ENCODE measurements around the gene RPS6KC1.
"Not testable (repeated sequence)": the region's sequence is repeated elsewhere in the genome, so short reads cannot be mapped to it uniquely, and the experiment has no call there.

Gene RPS6KC1, protein sequence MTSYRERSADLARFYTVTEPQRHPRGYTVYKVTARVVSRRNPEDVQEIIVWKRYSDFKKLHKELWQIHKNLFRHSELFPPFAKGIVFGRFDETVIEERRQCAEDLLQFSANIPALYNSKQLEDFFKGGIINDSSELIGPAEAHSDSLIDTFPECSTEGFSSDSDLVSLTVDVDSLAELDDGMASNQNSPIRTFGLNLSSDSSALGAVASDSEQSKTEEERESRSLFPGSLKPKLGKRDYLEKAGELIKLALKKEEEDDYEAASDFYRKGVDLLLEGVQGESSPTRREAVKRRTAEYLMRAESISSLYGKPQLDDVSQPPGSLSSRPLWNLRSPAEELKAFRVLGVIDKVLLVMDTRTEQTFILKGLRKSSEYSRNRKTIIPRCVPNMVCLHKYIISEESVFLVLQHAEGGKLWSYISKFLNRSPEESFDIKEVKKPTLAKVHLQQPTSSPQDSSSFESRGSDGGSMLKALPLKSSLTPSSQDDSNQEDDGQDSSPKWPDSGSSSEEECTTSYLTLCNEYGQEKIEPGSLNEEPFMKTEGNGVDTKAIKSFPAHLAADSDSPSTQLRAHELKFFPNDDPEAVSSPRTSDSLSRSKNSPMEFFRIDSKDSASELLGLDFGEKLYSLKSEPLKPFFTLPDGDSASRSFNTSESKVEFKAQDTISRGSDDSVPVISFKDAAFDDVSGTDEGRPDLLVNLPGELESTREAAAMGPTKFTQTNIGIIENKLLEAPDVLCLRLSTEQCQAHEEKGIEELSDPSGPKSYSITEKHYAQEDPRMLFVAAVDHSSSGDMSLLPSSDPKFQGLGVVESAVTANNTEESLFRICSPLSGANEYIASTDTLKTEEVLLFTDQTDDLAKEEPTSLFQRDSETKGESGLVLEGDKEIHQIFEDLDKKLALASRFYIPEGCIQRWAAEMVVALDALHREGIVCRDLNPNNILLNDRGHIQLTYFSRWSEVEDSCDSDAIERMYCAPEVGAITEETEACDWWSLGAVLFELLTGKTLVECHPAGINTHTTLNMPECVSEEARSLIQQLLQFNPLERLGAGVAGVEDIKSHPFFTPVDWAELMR

DNA sequence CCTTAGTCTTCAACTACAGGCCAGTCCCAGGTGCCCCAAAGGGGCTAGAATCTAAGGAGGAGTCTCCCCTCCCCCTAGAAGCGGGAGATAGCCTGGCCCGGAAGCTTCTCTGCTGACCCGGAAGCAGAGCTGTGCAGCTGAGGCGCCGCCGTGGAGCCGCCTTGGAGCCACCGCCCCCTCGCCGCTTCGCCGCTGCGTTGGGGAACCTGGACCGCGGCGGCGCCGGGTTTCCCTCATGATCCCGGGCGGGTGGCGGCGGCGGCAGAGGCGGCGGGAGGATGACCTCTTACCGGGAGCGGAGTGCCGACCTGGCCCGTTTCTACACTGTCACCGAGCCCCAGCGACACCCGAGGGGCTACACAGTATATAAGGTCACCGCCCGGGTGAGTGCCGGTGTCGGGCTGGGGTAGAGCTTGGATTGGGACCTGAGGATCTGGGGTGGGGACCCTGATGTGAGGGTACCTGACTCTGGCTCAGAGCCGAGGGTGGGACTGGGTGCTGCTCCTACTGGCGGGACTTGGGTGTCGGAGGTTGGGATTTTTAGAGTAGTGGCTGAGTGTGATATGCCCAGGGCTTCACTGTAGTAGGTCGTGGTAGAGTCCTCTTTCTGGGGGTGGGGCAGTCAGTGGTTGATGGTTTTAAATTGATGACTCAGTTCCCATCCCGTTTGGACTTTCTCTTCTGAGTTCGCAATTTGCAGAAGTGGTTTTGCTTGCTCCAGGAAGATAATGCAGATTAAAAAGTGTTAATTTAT is at the start of gene RPS6KC1:
RPS6KC1 (plus strand) TSS at position 115 of the 754 bp plus-strand sequence; CDS start at position 279, 164 bp downstream.
- peak; percentile 76 for DNase-seq

DNA sequence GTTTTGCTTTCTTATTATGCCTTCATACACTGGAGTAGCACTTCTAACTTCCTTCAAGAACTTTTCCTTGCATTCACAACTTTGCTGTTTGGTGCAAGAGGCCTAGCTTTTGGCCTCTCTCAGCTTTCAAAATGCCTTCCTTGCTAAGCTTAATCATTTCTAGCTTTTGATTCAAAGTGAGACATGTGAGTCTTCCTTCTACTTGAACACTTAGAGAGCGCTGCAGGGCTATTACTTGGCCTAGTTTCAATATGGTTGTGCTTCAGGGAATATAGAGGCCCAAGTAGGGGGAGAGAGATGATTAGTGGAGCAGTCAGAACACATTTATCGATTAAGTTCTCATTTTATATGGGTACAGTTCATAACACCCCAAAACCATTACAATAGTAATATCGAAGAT is 47.8 kb upstream of the RPS6KC1 start:
- DNase-seq, result no peak

DNA sequence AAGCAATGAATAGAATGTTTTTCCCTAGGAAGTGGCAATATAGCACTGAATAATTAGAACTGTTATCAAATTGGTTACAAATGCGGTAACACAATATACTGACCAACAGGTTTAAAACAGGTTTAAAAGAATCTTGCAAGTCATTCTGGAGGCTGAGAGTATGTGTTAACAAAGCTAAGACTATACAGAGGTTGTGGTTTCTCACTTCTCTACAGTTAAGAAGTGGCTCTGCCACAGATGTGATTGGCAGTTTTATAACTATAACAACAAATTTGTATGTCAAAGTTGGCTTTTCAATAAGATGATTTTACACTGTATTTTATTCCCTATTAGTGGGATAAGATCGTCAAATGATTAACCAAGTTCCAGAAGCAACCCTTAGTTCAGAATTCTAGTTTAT is 42.5 kb upstream of the RPS6KC1 start:
- DNase-seq, result no peak

GRCh38 chr1:213014642-213015041 is 36.4 kb upstream of the RPS6KC1 start:
- DNase-seq, result no peak

DNA sequence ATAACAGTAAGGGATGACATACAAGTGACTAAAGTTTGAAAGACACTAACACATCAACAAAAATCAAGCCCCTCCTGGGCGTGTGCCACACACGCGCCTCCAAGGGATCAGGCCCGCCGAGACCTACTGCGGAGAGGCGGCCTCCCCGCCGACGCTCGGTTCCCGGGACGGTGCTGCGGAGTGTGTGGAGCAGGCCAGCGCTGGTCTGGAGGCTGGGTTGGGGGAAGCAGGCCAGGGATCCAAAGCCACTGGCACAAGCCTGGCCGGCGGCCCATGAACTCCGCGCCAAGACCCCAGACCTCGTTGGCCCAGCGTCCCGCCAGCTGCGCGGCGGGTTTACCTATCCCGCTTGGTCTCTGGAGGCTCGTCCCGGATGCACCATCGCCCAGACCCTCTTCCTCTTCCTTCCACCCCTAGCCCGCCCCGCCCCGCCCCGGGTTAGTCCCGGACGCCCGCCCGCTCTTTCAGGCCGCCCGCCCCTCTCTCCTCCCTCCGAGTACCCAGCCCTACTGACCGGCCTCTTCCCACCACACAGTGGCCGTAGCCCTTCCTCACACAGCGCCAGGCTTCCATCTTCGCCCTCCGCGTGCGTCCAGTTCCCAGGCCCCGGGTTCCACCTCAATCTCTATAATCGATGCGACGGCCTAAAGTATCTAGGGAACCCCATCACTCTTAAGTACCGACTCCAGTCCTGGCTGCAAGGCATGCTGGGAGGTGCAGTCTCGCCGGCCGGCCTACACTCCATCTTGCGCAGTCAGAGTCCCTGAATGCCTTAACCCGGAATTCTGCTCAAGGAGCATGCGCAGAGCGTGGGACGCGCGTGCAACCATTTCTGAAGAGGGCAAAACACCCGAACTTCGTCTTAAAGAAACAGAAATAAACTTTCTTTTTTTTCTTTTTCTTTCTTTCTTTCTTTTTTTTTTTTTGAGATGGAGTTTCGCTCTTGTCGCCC is 35.7 kb upstream of the RPS6KC1 start, which contains the start of gene ANGEL2:
ANGEL2 (minus strand) TSS at position 769 of the 952 bp plus-strand sequence; CDS start at position 573, 196 bp downstream.
- peak; percentile 92 for DNase-seq

- no peak for DNase-seq
Observed at GRCh38 chr1:213017447-213018273, 33.4 kb upstream of the RPS6KC1 start.

DNA sequence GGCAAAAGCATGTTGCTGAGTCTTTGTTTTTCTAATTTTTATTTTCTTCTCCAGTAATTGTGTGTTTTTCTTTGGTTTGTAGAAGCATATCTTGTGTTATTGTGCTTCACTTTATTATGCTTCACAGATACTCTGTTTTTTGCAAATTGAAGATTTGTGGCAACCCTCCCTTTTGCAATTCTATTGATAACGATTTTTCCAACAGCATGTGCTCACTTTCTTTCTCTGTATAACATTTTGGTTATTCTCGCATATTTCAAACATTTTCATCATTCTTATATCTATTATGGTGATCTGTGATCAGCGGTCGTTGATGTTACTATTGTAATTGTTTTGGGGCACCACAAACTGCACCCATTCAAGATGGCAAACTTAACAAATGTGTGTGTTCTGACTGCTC is 31.6 kb upstream of the RPS6KC1 start:
- no peak for DNase-seq

- DNase-seq, result no peak
Observed at GRCh38 chr1:213020016-213020415, 31.0 kb upstream of the RPS6KC1 start.

- not testable (repeated sequence) for DNase-seq
Observed at GRCh38 chr1:213027024-213027423, 24.0 kb upstream of the RPS6KC1 start.

DNA sequence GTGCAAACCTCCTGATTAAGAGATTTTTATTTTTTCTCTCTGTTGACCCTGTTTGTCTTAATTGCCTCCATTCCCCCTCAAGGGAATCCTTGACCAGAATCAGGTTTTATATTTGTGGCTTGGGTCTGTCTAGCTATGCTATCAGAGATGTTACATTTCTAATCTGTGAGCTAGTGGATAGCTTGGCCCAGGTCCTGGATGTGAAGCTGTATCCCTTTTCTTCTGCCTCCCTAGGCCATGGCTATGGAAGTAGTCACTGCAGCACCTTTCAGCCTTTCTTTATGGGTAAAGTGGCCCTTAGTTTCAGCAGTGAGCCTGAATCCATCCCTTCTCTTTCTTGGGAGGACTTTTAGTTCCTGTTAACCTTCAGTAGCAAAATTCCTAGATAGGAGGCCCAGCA is 18.4 kb upstream of the RPS6KC1 start:
- DNase-seq, result no peak

DNA sequence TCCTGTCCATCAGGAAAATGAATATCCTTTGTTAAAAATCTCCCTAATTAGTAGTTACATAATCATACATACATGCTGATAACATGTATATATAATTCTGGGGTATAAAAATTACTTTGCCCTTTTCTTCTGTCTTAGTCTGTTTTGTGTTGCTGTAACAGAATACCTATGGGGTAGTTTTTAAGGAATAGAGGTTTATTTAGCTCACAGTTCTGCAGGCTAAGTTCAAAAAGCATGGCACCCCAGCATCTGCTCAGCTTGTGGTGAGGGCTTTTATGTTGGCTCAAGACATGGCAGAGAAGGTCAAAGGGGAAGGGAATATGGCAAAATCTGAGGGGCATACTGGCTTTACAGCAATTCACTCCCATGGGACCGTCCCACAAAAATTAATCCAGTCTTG is 16.3 kb upstream of the RPS6KC1 start:
- DNase-seq, result no peak

GRCh38 chr1:213035573-213035972 is 15.5 kb upstream of the RPS6KC1 start:
- no peak for DNase-seq

GRCh38 chr1:213041443-213041842 is 9.6 kb upstream of the RPS6KC1 start:
- no peak for DNase-seq

GRCh38 chr1:213045321-213046226 is 5.5 kb upstream of the RPS6KC1 start:
- not testable (repeated sequence) for DNase-seq

GRCh38 chr1:213049232-213049631 is 1.8 kb upstream of the RPS6KC1 start:
- no peak for DNase-seq

GRCh38 chr1:213050745-213051126 is 305 bp upstream of the RPS6KC1 start:
- peak; percentile 57 for DNase-seq

DNA sequence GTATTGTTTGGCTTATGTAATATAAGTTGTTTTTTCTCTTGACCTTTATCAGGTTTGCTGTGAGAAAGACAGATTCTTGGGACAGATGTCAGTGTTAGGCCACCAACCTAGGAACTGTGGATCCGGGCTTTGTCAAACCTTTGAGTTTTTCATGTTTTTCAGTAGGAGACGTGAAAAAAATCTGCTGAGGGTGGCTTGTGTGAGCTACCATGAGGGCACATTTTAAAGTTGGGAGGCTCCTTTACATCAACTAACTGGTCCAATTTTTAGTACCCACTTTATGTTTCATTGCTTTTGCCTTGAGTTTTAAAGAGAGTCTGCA is 801 bp downstream of the RPS6KC1 start:
- no peak for DNase-seq

DNA sequence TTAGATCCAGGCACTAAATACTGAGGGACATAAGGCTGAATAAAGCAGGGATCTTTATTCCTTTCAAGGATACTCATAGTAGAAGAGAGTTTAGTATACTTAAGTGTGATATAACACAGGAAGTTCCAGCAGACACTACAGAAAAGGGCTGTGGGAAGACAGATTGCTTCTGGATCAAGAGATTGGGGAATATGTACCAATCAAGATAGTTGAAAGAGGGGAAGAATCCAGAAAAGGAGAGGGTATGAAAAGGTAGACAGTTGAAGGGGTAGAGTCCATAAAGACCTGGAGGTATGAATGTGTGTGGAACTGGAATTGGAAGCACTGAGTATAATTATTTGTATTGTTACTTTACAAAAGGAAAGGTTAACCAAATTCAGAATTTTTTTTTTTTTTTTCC is 2.4 kb downstream of the RPS6KC1 start:
- no peak for DNase-seq

DNA sequence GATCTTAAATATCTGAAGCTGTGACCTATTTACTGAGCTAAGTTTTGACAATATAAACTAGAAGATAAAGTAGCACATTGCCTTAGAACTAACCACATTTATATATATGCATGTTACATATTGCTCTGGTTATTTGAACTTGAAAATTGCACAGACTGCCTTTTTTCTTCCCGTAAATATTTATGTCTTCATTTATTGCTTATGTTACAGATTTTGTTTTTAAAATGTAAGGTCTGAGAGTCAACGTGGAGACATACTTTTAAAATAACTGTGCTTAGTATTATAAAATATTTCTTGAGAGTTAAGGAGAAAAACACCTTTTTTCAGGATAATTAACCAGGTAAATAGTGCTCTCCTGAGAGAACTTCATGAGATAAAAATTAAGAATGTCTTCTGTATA is 3.1 kb downstream of the RPS6KC1 start:
- DNase-seq, result no peak

Measured in NCI-H2029 (cell line).